22Rv1 (cell line): ENCODE measurements around the gene RBM27.
A peak's percentile ranks its signal among the peaks of the same experiment; 100 is the strongest.
"Not testable (repeated sequence)": the region's sequence is repeated elsewhere in the genome, so short reads cannot be mapped to it uniquely, and the experiment has no call there.

ENCODE experiments used
- H3K27ac ChIP-seq: fragments of 450-650 bp; 2 replicates; pipeline ENCODE4 v1.5.1; 2017
- CTCF ChIP-seq: fragments of 450-650 bp; IDR thresholded peaks from 2 replicates; pipeline ENCODE4 v1.5.1; 2017; ENCODE audit warnings: mild to moderate bottlenecking
- ZFX ChIP-seq: fragments of 450-650 bp; IDR thresholded peaks from 2 replicates; pipeline ENCODE4 v1.6.1; 2017; ENCODE audit warnings: antibody characterized with exemption, borderline replicate concordance

RBM27 gene

GRCh38 chr5:146203011-146203871, at the start of gene RBM27:
Gene RBM27, plus strand, starts transcription at chr5:146203605. Its CDS starts 161 bp downstream, at chr5:146203766.
- peak within 1 kb of the TSS; percentile 74 for H3K27ac ChIP-seq
- TF ChIP-seq CTCF = no peak

- H3K27ac ChIP-seq = no peak overlapping the region
- TF ChIP-seq CTCF (no peak), ZFX (no peak)
Observed at GRCh38 chr5:146158255-146158654, 45.1 kb upstream of the RBM27 start.

GRCh38 chr5:146164382-146164781, 39.0 kb upstream of the RBM27 start:
- no peak overlapping the region for H3K27ac ChIP-seq
- TF ChIP-seq CTCF (no peak), ZFX (no peak)

- TF ChIP-seq CTCF (no peak), ZFX (no peak)
- H3K27ac ChIP-seq = no peak overlapping the region
Observed at GRCh38 chr5:146165460-146165859, 37.9 kb upstream of the RBM27 start.

- TF ChIP-seq CTCF (no peak), ZFX (no peak)
- no peak overlapping the region for H3K27ac ChIP-seq
Observed at GRCh38 chr5:146165903-146166302, 37.5 kb upstream of the RBM27 start.

- TF ChIP-seq CTCF = no peak
- TF ChIP-seq ZFX = no peak
- no peak overlapping the region for H3K27ac ChIP-seq
Observed at GRCh38 chr5:146169076-146169475, 34.3 kb upstream of the RBM27 start.

GRCh38 chr5:146173049-146173448, 30.4 kb upstream of the RBM27 start:
- not testable (repeated sequence) for H3K27ac ChIP-seq

- H3K27ac ChIP-seq = no peak overlapping the region
- TF ChIP-seq CTCF (no peak), ZFX (no peak)
Observed at GRCh38 chr5:146173597-146173996, 29.8 kb upstream of the RBM27 start.
